Mucosa of descending colon (tissue), 3 donors: ENCODE measurements around the gene CIBAR2. TPM values are rescaled to one million over a fixed set of nuclear protein-coding genes. Genes with fewer than 3 reads are reported as not detected.

Source experiments
- ATAC-seq: fragments of 200-7000 bp; cut with Tn5 transposase; one replicate; pipeline ENCODE4 v1.9.1; 2020; ENCODE audit warnings: mild to moderate bottlenecking, moderate library complexity
- DNase-seq, 3 donors: peaks; one replicate each; pipeline ENCODE4 v3.0.0-alpha.2; 2020
- H3K36me3 ChIP-seq: fragments of 200-600 bp; one replicate; pipeline ENCODE4 v1.8.0; 2021; ENCODE audit warnings: low read depth, mild to moderate bottlenecking
- H3K4me1 ChIP-seq: fragments of 200-600 bp; one replicate; pipeline ENCODE4 v1.8.0; 2021; ENCODE audit warnings: low read depth, mild to moderate bottlenecking
- H3K4me3 ChIP-seq: fragments of 200-600 bp; one replicate; pipeline ENCODE4 v1.8.0; 2021; ENCODE audit warnings: mild to moderate bottlenecking
- H3K9me3 ChIP-seq: fragments of 200-600 bp; one replicate; pipeline ENCODE4 v1.8.0; 2021; ENCODE audit warnings: mild to moderate bottlenecking
- CTCF ChIP-seq: fragments of 200-600 bp; IDR thresholded peaks from one replicate; pipeline ENCODE4 v1.8.0; 2022; ENCODE audit warnings: antibody characterized with exemption, mild to moderate bottlenecking
- intact Hi-C, 2 donors: fragments of 100-400 bp; cut with DNase I in 1 of 2; cut with micrococcal nuclease in 1 of 2; formaldehyde crosslinking; loops; one replicate each; pipeline versions ENCODE4 v1.11.0 to v1.11.1; 2022; cut with DNase I, micrococcal nuclease
- total RNA-seq, 3 donors: library from RNA; stranded (reverse); fragmentation: NEBNext Ultra II Directional in 2 of 3; extraction: Animal tissue kit (Norgen Biotek cat#: 25700) in 2 of 3; gene quantifications; one replicate each; pipeline versions ENCODE4 v1.2.1 to v1.2.4, GENCODE V29; 2021 to 2023
- donor health status: DM: no; HTN: no; CAD: no; lungs with moderate emphysema.
- donor health status: DM: no; HTN: no; CAD: no.
- donor health status: DM: no; HTN: yes; CAD: no.

Gene CIBAR2
- total RNA-seq, 3 donors from 2014 or later: not detected

GRCh38 chr16:85072076-85072860 is 40.0 kb downstream of the CIBAR2 start:
- Histone ChIP-seq H3K36me3 (peaks cover 3% of the 10 kb centered on the region), H3K4me3 (no peak overlapping the region), H3K9me3 (no peaks in the 10 kb centered on the region), H3K4me1 (no peaks in the 10 kb centered on the region)
- intact Hi-C loops: no loop called here
- TF ChIP-seq CTCF: no peak
- ATAC-seq (no peak), DNase-seq (no peak)

- no peaks in the 10 kb centered on the region for H3K9me3 ChIP-seq
- no peaks in the 10 kb centered on the region for H3K4me1 ChIP-seq
- intact Hi-C loops: no loop called here
- no peak for TF ChIP-seq CTCF
- DNase-seq: no peak
- H3K36me3 ChIP-seq: peaks cover 3% of the 10 kb centered on the region
- no peak for ATAC-seq
- H3K4me3 ChIP-seq: no peak overlapping the region
These were observed 43.1 kb downstream of the CIBAR2 start for GRCh38 chr16:85069171-85069570.

GRCh38 chr16:85068746-85069145 is 43.5 kb downstream of the CIBAR2 start:
- no peak for ATAC-seq
- H3K4me3 ChIP-seq: no peak overlapping the region
- H3K9me3 ChIP-seq: no peaks in the 10 kb centered on the region
- intact Hi-C loops: no loop called here
- H3K36me3 ChIP-seq: peaks cover 3% of the 10 kb centered on the region
- H3K4me1 ChIP-seq: no peaks in the 10 kb centered on the region
- DNase-seq: no peak
- TF ChIP-seq CTCF: no peak

GRCh38 chr16:85067426-85067825 is 44.8 kb downstream of the CIBAR2 start:
- H3K9me3 ChIP-seq: no peaks in the 10 kb centered on the region
- peaks cover 3% of the 10 kb centered on the region for H3K36me3 ChIP-seq
- no peaks in the 10 kb centered on the region for H3K4me1 ChIP-seq
- ATAC-seq (no peak), DNase-seq (no peak)
- H3K4me3 ChIP-seq: no peak overlapping the region
- intact Hi-C loops: no loop called here
- no peak for TF ChIP-seq CTCF

- H3K9me3 ChIP-seq: no peaks in the 10 kb centered on the region
- no peak for DNase-seq
- intact Hi-C loops: no loop called here
- H3K4me3 ChIP-seq: no peak overlapping the region
- TF ChIP-seq CTCF: no peak
- ATAC-seq: no peak
- no peaks in the 10 kb centered on the region for H3K4me1 ChIP-seq
- peaks cover 3% of the 10 kb centered on the region for H3K36me3 ChIP-seq
These were observed 45.2 kb downstream of the CIBAR2 start for GRCh38 chr16:85067024-85067423.
